Activated effector memory CD4-positive, alpha-beta T cell treated with anti-CD3 and anti-CD28 coated beads, Interleukin-2, amount 50 U/mL, for 16 hours (primary cell): ENCODE measurements around the gene CD200.

Source experiments
- DNase-seq: peaks from one replicate; pipeline ENCODE4 v3.0.0-alpha.2; 2020

Gene CD200

GRCh38 chr3:112333381-112334317 lies 693 bp downstream of the CD200 start:
- DNase-seq = peak; percentile 67

- no peak for DNase-seq
Observed at GRCh38 chr3:112334691-112335433, 1.9 kb downstream of the CD200 start.

GRCh38 chr3:112335434-112335781 lies 2.5 kb downstream of the CD200 start:
- no peak for DNase-seq

GRCh38 chr3:112338021-112338726 lies 5.2 kb downstream of the CD200 start:
- no peak for DNase-seq

- DNase-seq = no peak
Observed at GRCh38 chr3:112338727-112339056, 5.7 kb downstream of the CD200 start.

- DNase-seq = no peak
Observed at GRCh38 chr3:112339134-112339533, 6.2 kb downstream of the CD200 start.

- no peak for DNase-seq
Observed at GRCh38 chr3:112339609-112340008, 6.7 kb downstream of the CD200 start.

GRCh38 chr3:112341386-112341785 lies 8.4 kb downstream of the CD200 start:
- no peak for DNase-seq

- no peak for DNase-seq
Observed at GRCh38 chr3:112345681-112346080, 12.7 kb downstream of the CD200 start.

GRCh38 chr3:112346491-112347122 lies 13.7 kb downstream of the CD200 start:
- no peak for DNase-seq

- DNase-seq = no peak
Observed at GRCh38 chr3:112348943-112349342, 16.0 kb downstream of the CD200 start.

- DNase-seq = no peak
Observed at GRCh38 chr3:112349557-112349956, 16.6 kb downstream of the CD200 start.

GRCh38 chr3:112350018-112350810 lies 17.3 kb downstream of the CD200 start:
- no peak for DNase-seq

- DNase-seq = no peak
Observed at GRCh38 chr3:112351036-112351435, 18.1 kb downstream of the CD200 start.

GRCh38 chr3:112351823-112352222 lies 18.9 kb downstream of the CD200 start:
- DNase-seq = no peak

- no peak for DNase-seq
Observed at GRCh38 chr3:112352720-112353119, 19.8 kb downstream of the CD200 start.

- DNase-seq = no peak
Observed at GRCh38 chr3:112353365-112353764, 20.4 kb downstream of the CD200 start.

GRCh38 chr3:112354642-112355306 lies 21.8 kb downstream of the CD200 start:
- DNase-seq = no peak

GRCh38 chr3:112355307-112355687 lies 22.3 kb downstream of the CD200 start:
- no peak for DNase-seq

GRCh38 chr3:112357930-112358780 lies 25.2 kb downstream of the CD200 start:
- peak; percentile 66 for DNase-seq

GRCh38 chr3:112360561-112360960 lies 27.6 kb downstream of the CD200 start:
- DNase-seq = no peak
